GM23338 (cell line): ENCODE data around the gene C3orf70. TPM values are rescaled to one million over a fixed set of nuclear protein-coding genes. Genes with fewer than 3 reads are reported as not detected.

Experiments used
- ATAC-seq: fragments of 200-7000 bp; cut with Tn5 transposase; 3 replicates; pipeline ENCODE4 v1.9.1; 2020
- DNase-seq: peaks from one replicate; pipeline ENCODE4 v3.0.0-alpha.2; 2015; ENCODE audit warnings: low spot score
- H2AFZ ChIP-seq: fragments of 200-600 bp; sonication (generic); 2 replicates; pipeline ENCODE4 v1.8.0; 2016; ENCODE audit warnings: antibody characterized with exemption, mild to moderate bottlenecking, moderate library complexity
- H3F3A ChIP-seq: fragments of 200-600 bp; sonication (generic); replicated peaks from 2 replicates; pipeline ENCODE4 v1.8.0; 2017; ENCODE audit warnings: antibody characterized with exemption, mixed run types, low read depth
- H3K27ac ChIP-seq: fragments of 200-600 bp; sonication (generic); 2 replicates; pipeline ENCODE4 v1.6.1; 2016; ENCODE audit warnings: low read depth
- H3K27me3 ChIP-seq: fragments of 200-600 bp; sonication (generic); 2 replicates; pipeline ENCODE4 v1.8.0; 2016; ENCODE audit warnings: mild to moderate bottlenecking, mixed run types, moderate library complexity; ENCODE audit not compliant: insufficient read depth
- H3K36me3 ChIP-seq: fragments of 200-600 bp; sonication (generic); 2 replicates; pipeline ENCODE4 v1.8.0; 2016; ENCODE audit warnings: mild to moderate bottlenecking; ENCODE audit not compliant: insufficient read depth
- H3K4me1 ChIP-seq: fragments of 200-600 bp; sonication (generic); 2 replicates; pipeline ENCODE4 v1.8.0; 2016; ENCODE audit warnings: mild to moderate bottlenecking, moderate library complexity; ENCODE audit not compliant: insufficient read depth
- H3K4me2 ChIP-seq: fragments of 200-600 bp; sonication (generic); 2 replicates; pipeline ENCODE4 v1.7.1; 2017; ENCODE audit warnings: mixed run types
- H3K4me3 ChIP-seq: fragments of 200-600 bp; sonication (generic); 2 replicates; pipeline ENCODE4 v1.6.1; 2016; ENCODE audit warnings: mixed run types
- H3K79me2 ChIP-seq: fragments of 200-600 bp; sonication (generic); replicated peaks from 2 replicates; pipeline ENCODE4 v1.8.0; 2017; ENCODE audit warnings: mild to moderate bottlenecking; ENCODE audit not compliant: insufficient read depth
- H3K9me2 ChIP-seq: fragments of 200-600 bp; sonication (generic); 2 replicates; pipeline ENCODE4 v1.8.0; 2017; ENCODE audit not compliant: insufficient read depth
- H4K20me1 ChIP-seq: fragments of 200-600 bp; sonication (generic); replicated peaks from 2 replicates; pipeline ENCODE4 v1.8.0; 2017; ENCODE audit warnings: mild to moderate bottlenecking; ENCODE audit not compliant: insufficient read depth
- H3K27ac Mint-ChIP-seq: 2 replicates; pipeline ENCODE4 v1.8.0; 2020; ENCODE audit warnings: inconsistent platforms, mild to moderate bottlenecking, moderate library complexity, mixed read lengths
- H3K27me3 Mint-ChIP-seq: 3 replicates; pipeline ENCODE4 v1.8.0; 2022; ENCODE audit warnings: low read depth, mild to moderate bottlenecking, moderate library complexity, mixed read lengths, inconsistent platforms; ENCODE audit not compliant: insufficient read depth, poor library complexity
- H3K36me3 Mint-ChIP-seq: 3 replicates; pipeline ENCODE4 v1.8.0; 2021; ENCODE audit warnings: low read depth, mild to moderate bottlenecking, inconsistent platforms, moderate library complexity, mixed read lengths
- H3K4me1 Mint-ChIP-seq: 3 replicates; pipeline ENCODE4 v1.8.0; 2020; ENCODE audit warnings: mild to moderate bottlenecking, inconsistent platforms, mixed read lengths
- H3K4me3 Mint-ChIP-seq: 3 replicates; pipeline ENCODE4 v1.8.0; 2021; ENCODE audit warnings: moderate library complexity, mild to moderate bottlenecking, inconsistent platforms, mixed read lengths
- H3K9me3 Mint-ChIP-seq: 3 replicates; pipeline ENCODE4 v1.8.0; 2020; ENCODE audit warnings: moderate library complexity, mild to moderate bottlenecking, inconsistent platforms, mixed read lengths
- CREB1 ChIP-seq: fragments of 250-450 bp; sonication (Bioruptor Pico); IDR thresholded peaks from 2 replicates; pipeline ENCODE4 v1.5.0; 2020; ENCODE audit warnings: low read depth, mild to moderate bottlenecking, moderate library complexity
- CTCF ChIP-seq, 2 experiments: fragments of 200-600 bp in 1 of 2; sonication (generic) in 1 of 2; conservative IDR thresholded peaks; 2 replicates each; pipeline versions ENCODE4 v1.5.1 to v1.6.1; 2016 to 2017; ENCODE audit warnings: antibody characterized with exemption in 2 of 2, low read depth in 2 of 2, mild to moderate bottlenecking in 2 of 2, moderate library complexity in 1 of 2
- ETS1 ChIP-seq: IDR thresholded peaks from 2 replicates; pipeline ENCODE4 v1.6.1; 2016; ENCODE audit warnings: antibody characterized with exemption
- EZH2 ChIP-seq: fragments of 200-600 bp; sonication (generic); IDR thresholded peaks from one replicate; pipeline ENCODE4 v1.8.0; 2017; ENCODE audit warnings: antibody characterized with exemption, mild to moderate bottlenecking, low read depth; ENCODE audit not compliant: unreplicated experiment
- EZH2phosphoT487 ChIP-seq: fragments of 200-600 bp; sonication (generic); IDR thresholded peaks from one replicate; pipeline ENCODE4 v1.8.1; 2018; ENCODE audit warnings: antibody characterized with exemption; ENCODE audit not compliant: unreplicated experiment
- JUNB ChIP-seq: IDR thresholded peaks from one replicate; pipeline ENCODE4 v1.6.1; 2016; ENCODE audit warnings: antibody characterized with exemption; ENCODE audit not compliant: unreplicated experiment
- NANOG ChIP-seq: IDR thresholded peaks from 2 replicates; pipeline ENCODE4 v1.6.1; 2016; ENCODE audit warnings: antibody characterized with exemption, borderline replicate concordance
- POLR2AphosphoS5 ChIP-seq: IDR thresholded peaks from 2 replicates; pipeline ENCODE4 v1.6.1; 2016; ENCODE audit warnings: antibody characterized with exemption, low read depth
- REST ChIP-seq: IDR thresholded peaks from one replicate; pipeline ENCODE4 v1.6.1; 2018; ENCODE audit warnings: antibody characterized with exemption; ENCODE audit not compliant: unreplicated experiment
- STAT1 ChIP-seq: IDR thresholded peaks from one replicate; pipeline ENCODE4 v1.6.1; 2016; ENCODE audit warnings: antibody characterized with exemption; ENCODE audit not compliant: unreplicated experiment
- ZNF114 ChIP-seq: fragments of 250-450 bp; sonication (Bioruptor Pico); IDR thresholded peaks from 2 replicates; pipeline ENCODE4 v1.5.0; 2020; ENCODE audit warnings: mild to moderate bottlenecking, moderate library complexity
- ZNF331 ChIP-seq: fragments of 250-450 bp; sonication (Bioruptor Pico); IDR thresholded peaks from 2 replicates; pipeline ENCODE4 v1.5.0; 2020; ENCODE audit warnings: low read depth, mild to moderate bottlenecking, moderate library complexity
- ZNF462 ChIP-seq: fragments of 250-450 bp; sonication (Bioruptor Pico); IDR thresholded peaks from 2 replicates; pipeline ENCODE4 v1.5.0; 2020; ENCODE audit warnings: mild to moderate bottlenecking, moderate library complexity
- polyA plus RNA-seq: library from polyadenylated mRNA; unstranded; fragments of >200 nt; fragmentation: Nextera tagmentation; extraction: Ambion mirVana; gene quantifications from 2 replicates; pipeline ENCODE4 v1.2.1, GENCODE V29; 2016
- total RNA-seq: library from RNA; depleted of rRNA; stranded (reverse); fragments of >200 nt; shearing (Covaris generic); gene quantifications from 2 replicates; pipeline ENCODE4 v1.2.3, GENCODE V29; 2014

The C3orf70 gene
- total and polyA plus RNA-seq, 2 experiments from 2014 or later, result 0.45 to 1.5 TPM

- Histone ChIP-seq H4K20me1 (no peaks in the 10 kb centered on the region), H3K4me3 (no peak overlapping the region), H3F3A (no peaks in the 10 kb centered on the region), H3K27me3 (no peaks in the 10 kb centered on the region), H3K27ac (no peak overlapping the region), H3K4me1 (no peaks in the 10 kb centered on the region), H3K9me2 (no peaks in the 10 kb centered on the region), H3K4me2 (no peak overlapping the region), H3K79me2 (no peaks in the 10 kb centered on the region), H3K36me3 (no peaks in the 10 kb centered on the region), H2AFZ (no peak overlapping the region)
- DNase-seq (no peak), ATAC-seq (no peak)
- no peaks in the 10 kb centered on the region for H3K4me1 Mint-ChIP-seq
- no peaks in the 10 kb centered on the region for H3K36me3 Mint-ChIP-seq
- H3K27ac Mint-ChIP-seq, result no peak overlapping the region
- H3K9me3 Mint-ChIP-seq, result no peaks in the 10 kb centered on the region
- H3K27me3 Mint-ChIP-seq, result no peaks in the 10 kb centered on the region
- H3K4me3 Mint-ChIP-seq, result no peak overlapping the region
- TF ChIP-seq STAT1 (no peak), NANOG (no peak), ETS1 (no peak), CREB1 (no peak), EZH2 (no peak), CTCF (conservative IDR thresholded peaks at IDR 0.05; ENCODE audit: low read depth in 2 of 2) (no peak), ZNF114 (CRISPR knock-in tag) (no peak), ZNF462 (no peak), POLR2AphosphoS5 (no peak), REST (no peak), EZH2phosphoT487 (no peak), JUNB (no peak), ZNF331 (no peak)
These were observed 23.8 kb downstream of the C3orf70 start for GRCh38 chr3:185129083-185129482.
